Ishikawa (cell line): ENCODE data around the gene MAPK7.

ENCODE experiments used
- CEBPB ChIP-seq: IDR thresholded peaks from 2 replicates; pipeline ENCODE4 v1.6.1; 2012
- CREB1 ChIP-seq: IDR thresholded peaks from 2 replicates; pipeline ENCODE4 v1.6.1; 2012; ENCODE audit warnings: low read depth
- EGR1 ChIP-seq: IDR thresholded peaks from 2 replicates; pipeline ENCODE4 v1.6.1; 2012
- EP300 ChIP-seq: IDR thresholded peaks from 2 replicates; pipeline ENCODE4 v1.6.1; 2012; ENCODE audit warnings: borderline replicate concordance
- FOXM1 ChIP-seq: IDR thresholded peaks from 2 replicates; pipeline ENCODE4 v1.6.1; 2012; ENCODE audit warnings: low read depth, borderline replicate concordance
- MAX ChIP-seq: IDR thresholded peaks from 2 replicates; pipeline ENCODE4 v1.6.1; 2012
- NFIC ChIP-seq: IDR thresholded peaks from 2 replicates; pipeline ENCODE4 v1.6.1; 2012
- RAD21 ChIP-seq: IDR thresholded peaks from 2 replicates; pipeline ENCODE4 v1.6.1; 2012; ENCODE audit warnings: low read depth
- REST ChIP-seq: IDR thresholded peaks from 2 replicates; pipeline ENCODE4 v1.6.1; 2012; ENCODE audit warnings: low read depth, mild to moderate bottlenecking
- TAF1 ChIP-seq: IDR thresholded peaks from 2 replicates; pipeline ENCODE4 v1.6.1; 2012; ENCODE audit warnings: low read depth, mild to moderate bottlenecking
- TCF12 ChIP-seq: IDR thresholded peaks from 2 replicates; pipeline ENCODE4 v1.6.1; 2012; ENCODE audit warnings: low read depth
- TEAD4 ChIP-seq: IDR thresholded peaks from 2 replicates; pipeline ENCODE4 v1.6.1; 2012
- YY1 ChIP-seq: IDR thresholded peaks from 2 replicates; pipeline ENCODE4 v1.6.1; 2012; ENCODE audit warnings: low read depth
- TF ChIP-seq, protein P1 (sequence below): IDR thresholded peaks from 2 replicates; pipeline ENCODE4 v1.6.1; 2012

The MAPK7 gene

DNA sequence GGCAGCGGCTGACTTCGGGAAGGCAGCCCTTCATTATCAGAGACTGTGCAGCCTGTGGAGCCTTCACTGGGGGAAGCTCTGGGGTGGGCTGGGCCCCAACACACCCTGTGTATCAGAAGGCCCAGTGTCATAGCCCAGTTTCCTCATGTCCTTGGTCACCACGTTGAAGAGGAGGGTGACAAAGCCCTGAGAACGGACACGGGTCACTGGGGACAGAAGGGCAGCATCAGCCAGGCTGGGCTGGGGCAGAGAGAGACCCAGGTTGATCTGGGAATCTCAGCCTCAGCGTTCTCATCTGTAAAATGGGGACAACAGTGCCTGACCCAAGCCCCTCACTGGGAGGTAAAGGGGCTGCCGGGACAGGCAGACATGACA lies 35.1 kb upstream of the MAPK7 start:
- no peak for TF ChIP-seq TCF12
- no peak for TF ChIP-seq REST
- no peak for TF ChIP-seq CREB1
- TF ChIP-seq, protein P1, sequence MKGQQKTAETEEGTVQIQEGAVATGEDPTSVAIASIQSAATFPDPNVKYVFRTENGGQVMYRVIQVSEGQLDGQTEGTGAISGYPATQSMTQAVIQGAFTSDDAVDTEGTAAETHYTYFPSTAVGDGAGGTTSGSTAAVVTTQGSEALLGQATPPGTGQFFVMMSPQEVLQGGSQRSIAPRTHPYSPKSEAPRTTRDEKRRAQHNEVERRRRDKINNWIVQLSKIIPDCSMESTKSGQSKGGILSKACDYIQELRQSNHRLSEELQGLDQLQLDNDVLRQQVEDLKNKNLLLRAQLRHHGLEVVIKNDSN, result no peak
- no peak for TF ChIP-seq NFIC
- TF ChIP-seq TEAD4, result no peak
- TF ChIP-seq EP300, result no peak
- TF ChIP-seq TAF1, result no peak
- TF ChIP-seq FOXM1, result no peak
- no peak for TF ChIP-seq RAD21
- TF ChIP-seq CEBPB, result no peak

DNA sequence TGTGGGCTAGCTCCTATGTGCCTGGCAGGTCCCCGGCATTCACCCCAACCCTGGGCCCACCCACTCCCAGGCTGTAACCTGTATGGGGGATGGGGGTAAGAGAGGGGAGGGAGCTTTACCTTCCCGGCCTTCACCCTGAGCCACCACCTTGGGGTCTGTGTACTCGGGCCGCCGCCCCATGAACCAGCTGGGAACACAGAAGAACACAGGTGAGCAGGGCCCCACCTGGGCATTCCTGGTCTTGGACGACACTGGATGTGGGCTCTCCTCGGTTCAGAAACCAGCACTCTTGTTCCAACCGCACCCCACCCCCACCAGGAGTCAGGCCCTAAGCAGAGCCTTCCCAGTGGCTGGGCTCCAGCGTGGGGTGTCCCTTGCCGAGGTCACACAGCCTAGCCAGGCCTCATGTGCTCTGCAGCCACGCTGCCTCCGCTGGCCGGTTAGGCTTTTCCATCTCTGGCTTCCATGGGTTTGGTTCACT lies 34.6 kb upstream of the MAPK7 start:
- TF ChIP-seq TAF1 (no peak), REST (no peak), TCF12 (no peak)

- TF ChIP-seq, protein P1, result no peak
- TF ChIP-seq MAX, result no peak
- TF ChIP-seq RAD21, result no peak
- TF ChIP-seq EGR1, result no peak
- TF ChIP-seq CREB1, result no peak
Measured at GRCh38 chr17:19344311-19345066, 33.8 kb upstream of the MAPK7 start.

DNA sequence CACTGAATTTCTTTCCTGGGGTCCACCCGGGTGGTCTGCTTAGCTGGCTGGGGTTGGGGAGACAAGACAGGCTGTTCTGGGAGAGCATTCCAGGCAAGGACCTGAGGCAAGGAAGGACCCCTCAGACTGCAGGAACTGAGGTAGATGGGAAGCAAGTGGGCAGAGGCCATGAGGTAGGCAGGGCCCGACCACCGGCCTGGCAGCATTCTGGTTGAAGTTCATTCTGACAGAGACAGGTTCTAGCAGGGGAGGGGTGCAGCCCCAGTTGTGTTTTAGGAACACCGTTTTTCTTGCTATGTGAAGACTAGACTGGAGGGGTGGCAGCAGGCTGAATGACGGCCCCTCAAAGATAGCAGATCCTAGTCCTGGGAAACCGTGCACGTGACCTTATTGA lies 33.2 kb upstream of the MAPK7 start:
- no peak for TF ChIP-seq TAF1
- no peak for TF ChIP-seq YY1
- no peak for TF ChIP-seq MAX

GRCh38 chr17:19345486-19346350 lies 32.6 kb upstream of the MAPK7 start:
- TF ChIP-seq CEBPB (no peak), FOXM1 (no peak), MAX (no peak), NFIC (no peak), YY1 (no peak), EGR1 (no peak)
- TF ChIP-seq, protein P1, result no peak
